OCI-LY7 (cell line): ENCODE measurements around the gene WDR36.

Experiments used
- EZH2phosphoT487 ChIP-seq: fragments of 200-600 bp; sonication (generic); IDR thresholded peaks from 2 replicates; pipeline ENCODE4 v1.6.1; 2018; ENCODE audit warnings: low read depth, borderline replicate concordance, mild to moderate bottlenecking, mixed run types, antibody characterized with exemption, low read length, moderate library complexity, mixed read lengths
- TF ChIP-seq, protein P1 (sequence below): fragments of 200-600 bp; sonication (generic); conservative IDR thresholded peaks from 2 replicates; pipeline ENCODE4 v1.5.1; 2014; ENCODE audit warnings: mild to moderate bottlenecking, antibody characterized with exemption, low read length, moderate library complexity, mixed read lengths

DNA sequence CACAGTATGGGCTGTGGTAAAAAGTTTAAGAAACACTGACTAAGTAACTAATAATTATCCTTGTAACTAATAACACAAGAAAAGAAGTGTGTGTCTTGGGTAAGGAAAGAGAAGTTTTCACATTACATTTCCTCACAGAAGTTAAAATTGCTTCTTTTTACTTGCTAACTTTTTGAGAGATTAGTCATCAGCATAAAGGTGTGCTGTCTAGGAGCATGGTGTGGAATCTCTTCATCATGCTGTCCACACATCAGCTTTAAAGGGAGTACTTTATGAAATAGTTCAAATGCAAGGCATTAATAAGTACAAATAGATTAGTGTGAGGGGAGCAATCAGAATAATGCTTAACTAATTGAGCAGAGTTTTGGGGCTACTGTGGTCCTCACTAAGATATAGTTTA, 29.8 kb downstream of the WDR36 start:
- TF ChIP-seq, protein P1, sequence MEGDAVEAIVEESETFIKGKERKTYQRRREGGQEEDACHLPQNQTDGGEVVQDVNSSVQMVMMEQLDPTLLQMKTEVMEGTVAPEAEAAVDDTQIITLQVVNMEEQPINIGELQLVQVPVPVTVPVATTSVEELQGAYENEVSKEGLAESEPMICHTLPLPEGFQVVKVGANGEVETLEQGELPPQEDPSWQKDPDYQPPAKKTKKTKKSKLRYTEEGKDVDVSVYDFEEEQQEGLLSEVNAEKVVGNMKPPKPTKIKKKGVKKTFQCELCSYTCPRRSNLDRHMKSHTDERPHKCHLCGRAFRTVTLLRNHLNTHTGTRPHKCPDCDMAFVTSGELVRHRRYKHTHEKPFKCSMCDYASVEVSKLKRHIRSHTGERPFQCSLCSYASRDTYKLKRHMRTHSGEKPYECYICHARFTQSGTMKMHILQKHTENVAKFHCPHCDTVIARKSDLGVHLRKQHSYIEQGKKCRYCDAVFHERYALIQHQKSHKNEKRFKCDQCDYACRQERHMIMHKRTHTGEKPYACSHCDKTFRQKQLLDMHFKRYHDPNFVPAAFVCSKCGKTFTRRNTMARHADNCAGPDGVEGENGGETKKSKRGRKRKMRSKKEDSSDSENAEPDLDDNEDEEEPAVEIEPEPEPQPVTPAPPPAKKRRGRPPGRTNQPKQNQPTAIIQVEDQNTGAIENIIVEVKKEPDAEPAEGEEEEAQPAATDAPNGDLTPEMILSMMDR = no peak
- no peak for TF ChIP-seq EZH2phosphoT487
